Measurements from ENCODE around the gene PCDHA7.
"Not testable (repeated sequence)": the region's sequence is repeated elsewhere in the genome, so short reads cannot be mapped to it uniquely, and the experiment has no call there.

Gene PCDHA7

GRCh38 chr5:140808889-140809291 lies 25.2 kb upstream of the PCDHA7 start:
- H3K4me3 ChIP-seq (replicated peaks; ENCODE audit: low read depth, low read length), result no peak overlapping the region
- DNase-seq (ENCODE audit: low read depth), result no peak
- no peak for TF ChIP-seq CTCF (IDR thresholded peaks at IDR 0.05; ENCODE audit: low read length, missing control alignments)

- H3K4me3 ChIP-seq (replicated peaks; ENCODE audit: low read depth, low read length), result no peak within 1 kb of the TSS
- DNase-seq (ENCODE audit: low read depth), result peak; percentile 18
- TF ChIP-seq CTCF (IDR thresholded peaks at IDR 0.05; ENCODE audit: low read length, missing control alignments), result peak; percentile 42
Observed at GRCh38 chr5:140821375-140822280, 12.4 kb upstream of the PCDHA7 start, which contains the start of gene PCDHA5. TSS of gene PCDHA5 (plus strand) at chr5:140821613.

GRCh38 chr5:140822281-140822629 lies 11.8 kb upstream of the PCDHA7 start:
- no peak for DNase-seq (ENCODE audit: low read depth)
- no peak overlapping the region for H3K4me3 ChIP-seq (replicated peaks; ENCODE audit: low read depth, low read length)
- TF ChIP-seq CTCF (IDR thresholded peaks at IDR 0.05; ENCODE audit: low read length, missing control alignments), result no peak

- H3K4me3 ChIP-seq (replicated peaks; ENCODE audit: low read depth, low read length); DNase-seq (ENCODE audit: low read depth): not testable (repeated sequence)
Observed at GRCh38 chr5:140822969-140823368, 11.1 kb upstream of the PCDHA7 start.

- TF ChIP-seq CTCF (IDR thresholded peaks at IDR 0.05; ENCODE audit: low read length, missing control alignments), result no peak
- DNase-seq (ENCODE audit: low read depth), result no peak
- no peak overlapping the region for H3K4me3 ChIP-seq (replicated peaks; ENCODE audit: low read depth, low read length)
Observed at GRCh38 chr5:140823475-140823874, 10.6 kb upstream of the PCDHA7 start.

- peak within 1 kb of the TSS; percentile 12 for H3K4me3 ChIP-seq (replicated peaks; ENCODE audit: low read depth, low read length)
- TF ChIP-seq CTCF (IDR thresholded peaks at IDR 0.05; ENCODE audit: low read length, missing control alignments), result no peak
- DNase-seq (ENCODE audit: low read depth), result peak; percentile 7
Observed at GRCh38 chr5:140827704-140828361, 6.2 kb upstream of the PCDHA7 start, which contains the start of gene PCDHA6. TSS of gene PCDHA6 (plus strand) at chr5:140827960. CDS start at chr5:140828092, 132 bp downstream.

- no peak for TF ChIP-seq CTCF (IDR thresholded peaks at IDR 0.05; ENCODE audit: low read length, missing control alignments)
- H3K4me3 ChIP-seq (replicated peaks; ENCODE audit: low read depth, low read length), result no peak overlapping the region
- DNase-seq (ENCODE audit: low read depth), result no peak
Observed at GRCh38 chr5:140828362-140828737, 5.7 kb upstream of the PCDHA7 start.

GRCh38 chr5:140829511-140830501 lies 4.3 kb upstream of the PCDHA7 start:
- not testable (repeated sequence) for H3K4me3 ChIP-seq (replicated peaks; ENCODE audit: low read depth, low read length); DNase-seq (ENCODE audit: low read depth)

- not testable (repeated sequence) for DNase-seq (ENCODE audit: low read depth)
- peak overlapping the region; percentile 31 for H3K4me3 ChIP-seq (replicated peaks; ENCODE audit: low read depth, low read length)
Observed at GRCh38 chr5:140834439-140835008, 455 bp downstream of the PCDHA7 start.

All from fibroblast of pulmonary artery (primary cell).